ENCODE data around the gene GJA10. TPM values are rescaled to one million over a fixed set of nuclear protein-coding genes. Genes with fewer than 3 reads are reported as not detected.
"Not testable (repeated sequence)": the region's sequence is repeated elsewhere in the genome, so short reads cannot be mapped to it uniquely, and the experiment has no call there.

Gene GJA10
- polyA plus RNA-seq (2013, experiment 1 of 2; ENCODE audit: insufficient read length), result not detected
- not detected for polyA plus RNA-seq (2013, experiment 2 of 2; ENCODE audit: insufficient read length)

DNA sequence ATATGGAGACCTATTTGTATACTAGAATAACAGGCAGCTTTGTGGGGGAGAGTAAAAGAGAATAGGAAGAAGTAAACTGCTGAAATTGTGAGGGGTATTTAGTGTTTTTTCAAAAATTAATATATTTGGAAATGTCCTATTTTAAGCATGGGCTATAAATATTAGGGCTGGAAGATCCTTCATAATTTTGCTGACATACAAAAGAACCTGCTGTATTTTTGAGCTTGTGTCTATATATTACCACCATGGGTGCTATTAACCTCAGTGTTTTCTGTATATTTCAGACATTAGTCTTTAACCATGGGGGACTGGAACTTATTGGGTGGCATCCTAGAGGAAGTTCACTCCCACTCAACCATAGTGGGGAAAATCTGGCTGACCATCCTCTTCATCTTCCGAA lies at the start of gene GJA10:
TSS of gene GJA10 (plus strand) at position 301 of the 400 bp plus-strand sequence. CDS start at position 301, 0 bp downstream.
- DNase-seq, result no peak

DNA sequence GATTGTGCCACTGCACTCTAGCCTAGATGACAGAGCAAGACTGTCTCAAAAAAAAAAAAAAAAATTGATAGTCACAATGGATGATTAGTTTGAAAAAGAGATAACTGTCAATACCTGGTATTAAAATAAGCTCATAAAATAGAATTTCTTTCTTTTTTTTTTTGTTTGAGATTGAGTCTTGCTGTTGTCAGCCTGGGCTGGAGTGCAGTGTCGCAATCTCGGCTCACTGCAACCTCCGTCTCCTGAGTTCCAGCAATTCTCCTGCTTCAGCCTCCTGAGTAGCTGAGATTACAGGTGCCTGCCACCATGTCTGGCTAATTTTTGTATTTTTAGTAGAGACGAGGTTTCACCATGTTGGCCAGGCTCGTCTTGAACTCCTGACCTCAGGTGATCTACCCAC lies 46.8 kb upstream of the GJA10 start:
- not testable (repeated sequence) for DNase-seq

DNA sequence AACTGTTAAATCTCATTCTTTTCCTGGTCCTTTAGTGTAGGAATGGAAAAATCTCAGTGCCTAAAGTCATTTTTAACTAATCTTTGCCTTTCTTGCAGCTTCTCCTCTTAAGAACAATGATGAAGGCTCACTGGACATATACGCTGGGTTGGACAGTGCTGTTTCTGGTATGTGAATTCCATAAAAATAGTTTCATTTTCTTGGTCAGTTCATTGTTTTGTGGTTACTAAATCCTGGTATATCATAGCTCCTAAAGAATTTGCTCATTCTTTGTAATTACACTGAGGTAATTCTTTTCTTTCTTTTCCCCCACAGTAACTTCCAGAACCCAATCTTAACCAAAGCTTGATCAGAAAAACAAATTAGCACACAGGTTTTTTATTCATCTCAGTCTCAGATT lies 41.2 kb upstream of the GJA10 start:
- DNase-seq, result peak; percentile 53

DNA sequence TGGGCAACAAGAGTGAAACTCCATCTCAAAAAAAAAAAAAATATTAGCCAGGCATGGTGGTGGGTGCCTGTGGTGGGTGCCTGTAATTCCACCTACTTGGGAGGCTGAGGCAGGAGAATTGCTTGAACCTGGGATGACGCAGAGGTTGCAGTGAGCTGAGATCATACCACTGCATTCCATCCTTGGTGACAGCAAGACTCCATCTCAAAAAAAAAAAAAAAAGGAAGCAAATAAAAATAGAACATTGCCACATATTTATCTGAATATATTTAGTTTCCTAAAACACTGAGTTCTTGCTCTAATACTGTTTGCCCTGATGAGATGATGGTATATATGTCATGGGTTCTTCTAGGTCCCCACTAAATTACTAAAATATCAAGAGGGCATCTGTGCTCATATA lies 36.2 kb upstream of the GJA10 start:
- no peak for DNase-seq

DNA sequence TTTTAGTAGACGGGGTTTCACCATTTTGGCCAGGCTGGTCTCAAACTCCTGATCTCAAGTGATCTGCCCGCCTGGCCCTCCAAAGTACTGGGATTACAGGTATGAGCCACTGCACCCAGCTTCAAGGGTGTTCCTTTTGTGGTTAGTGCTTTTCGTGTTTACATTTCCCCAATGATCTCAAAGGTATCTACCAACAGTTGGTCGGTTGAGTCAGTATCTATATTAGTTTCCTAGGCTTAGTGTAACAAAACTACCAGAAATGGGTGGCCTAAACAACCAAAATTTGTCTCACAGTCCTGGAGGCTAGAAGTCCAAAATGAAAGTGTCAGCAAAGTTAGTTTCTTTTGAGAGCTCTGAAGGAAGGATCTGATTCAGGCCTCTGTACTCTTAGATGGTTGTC lies 34.5 kb upstream of the GJA10 start:
- no peak for DNase-seq

DNA sequence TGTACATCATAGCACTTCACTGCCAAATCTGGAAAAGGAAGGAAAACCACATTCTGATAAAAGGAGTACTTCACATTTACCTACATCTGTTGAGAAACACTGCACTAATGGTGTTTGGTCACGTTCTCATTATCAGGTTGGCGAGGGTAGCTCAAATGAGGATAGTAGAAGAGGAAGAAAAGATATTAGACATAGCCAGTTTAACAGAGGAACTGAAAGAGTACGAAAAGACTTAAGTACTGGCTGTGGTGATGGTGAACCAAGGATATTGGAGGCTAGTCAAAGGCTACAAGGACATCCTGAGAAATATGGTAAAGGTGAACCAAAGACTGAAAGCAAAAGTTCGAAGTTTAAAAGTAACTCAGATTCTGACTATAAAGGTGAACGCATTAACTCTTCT lies 32.0 kb upstream of the GJA10 start:
- no peak for DNase-seq

DNA sequence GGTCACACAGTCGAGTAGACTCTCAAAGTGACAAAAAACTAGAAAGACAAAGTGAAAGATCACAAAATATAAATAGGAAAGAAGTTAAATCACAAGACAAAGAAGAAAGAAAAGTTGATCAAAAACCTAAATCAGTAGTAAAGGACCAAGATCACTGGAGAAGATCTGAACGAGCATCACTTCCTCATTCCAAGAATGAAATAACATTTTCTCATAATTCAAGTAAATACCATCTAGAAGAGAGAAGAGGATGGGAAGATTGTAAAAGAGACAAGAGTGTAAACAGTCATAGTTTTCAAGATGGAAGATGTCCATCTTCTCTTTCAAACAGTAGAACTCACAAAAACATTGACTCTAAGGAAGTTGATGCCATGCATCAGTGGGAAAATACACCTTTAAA lies 31.6 kb upstream of the GJA10 start:
- no peak for DNase-seq

DNA sequence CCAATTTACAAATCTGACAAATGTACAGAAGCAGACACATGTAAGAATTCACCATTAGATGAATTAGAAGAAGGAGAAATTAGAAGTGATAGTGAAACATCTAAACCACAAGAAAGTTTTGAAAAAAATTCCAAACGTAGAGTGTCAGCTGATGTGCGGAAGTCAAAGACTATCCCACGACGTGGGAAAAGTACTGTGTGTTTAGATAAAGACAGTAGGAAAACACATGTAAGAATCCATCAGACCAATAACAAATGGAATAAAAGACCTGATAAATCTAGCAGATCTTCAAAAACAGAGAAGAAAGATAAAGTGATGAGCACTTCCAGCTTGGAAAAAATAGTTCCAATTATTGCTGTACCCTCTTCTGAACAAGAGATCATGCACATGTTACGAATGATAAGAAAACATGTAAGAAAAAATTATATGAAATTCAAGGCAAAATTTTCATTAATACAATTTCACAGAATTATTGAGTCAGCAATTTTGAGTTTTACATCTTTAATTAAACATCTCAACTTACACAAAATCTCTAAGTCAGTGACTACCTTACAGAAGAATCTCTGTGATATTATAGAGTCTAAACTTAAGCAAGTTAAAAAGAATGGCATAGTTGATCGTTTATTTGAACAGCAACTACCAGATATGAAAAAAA lies 28.1 kb upstream of the GJA10 start:
- no peak for DNase-seq

DNA sequence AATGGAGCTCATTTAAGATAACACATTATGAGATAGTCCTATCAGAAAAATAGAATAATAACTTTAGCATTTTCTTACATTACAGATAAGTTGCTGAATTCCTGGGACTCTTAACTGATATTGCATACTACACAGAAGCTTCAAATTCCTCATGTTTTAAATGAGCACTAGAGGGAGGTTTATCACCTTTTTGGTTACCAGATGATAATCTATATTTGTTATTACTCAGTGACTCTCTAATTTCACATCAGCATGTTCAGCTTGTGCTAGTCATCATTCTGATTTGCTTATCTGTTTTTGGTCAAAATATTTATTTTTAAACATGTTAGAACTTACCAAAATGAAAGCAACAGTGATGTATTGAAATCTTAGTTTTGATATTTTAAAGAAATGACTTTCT lies 20.5 kb upstream of the GJA10 start:
- DNase-seq, result no peak

DNA sequence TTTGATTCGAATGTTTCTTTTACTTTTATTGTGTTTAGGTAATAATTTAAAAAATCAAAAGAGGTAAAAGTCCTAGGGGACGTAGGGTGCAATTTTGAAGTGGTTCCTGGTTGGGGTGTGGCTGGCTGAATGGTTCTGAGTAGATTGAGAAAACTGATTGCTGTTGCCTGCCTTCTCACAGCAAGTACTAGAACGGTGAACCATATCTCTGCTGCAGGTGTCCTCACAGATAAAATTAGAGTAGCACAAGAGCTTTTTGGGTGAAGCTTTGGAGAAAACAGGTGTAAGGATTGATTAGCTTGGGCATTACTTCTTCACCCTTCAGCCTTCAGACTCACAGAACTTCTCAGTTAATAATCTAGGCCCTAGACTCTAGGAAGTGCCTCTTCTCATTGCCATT lies 19.8 kb upstream of the GJA10 start:
- no peak for DNase-seq

DNA sequence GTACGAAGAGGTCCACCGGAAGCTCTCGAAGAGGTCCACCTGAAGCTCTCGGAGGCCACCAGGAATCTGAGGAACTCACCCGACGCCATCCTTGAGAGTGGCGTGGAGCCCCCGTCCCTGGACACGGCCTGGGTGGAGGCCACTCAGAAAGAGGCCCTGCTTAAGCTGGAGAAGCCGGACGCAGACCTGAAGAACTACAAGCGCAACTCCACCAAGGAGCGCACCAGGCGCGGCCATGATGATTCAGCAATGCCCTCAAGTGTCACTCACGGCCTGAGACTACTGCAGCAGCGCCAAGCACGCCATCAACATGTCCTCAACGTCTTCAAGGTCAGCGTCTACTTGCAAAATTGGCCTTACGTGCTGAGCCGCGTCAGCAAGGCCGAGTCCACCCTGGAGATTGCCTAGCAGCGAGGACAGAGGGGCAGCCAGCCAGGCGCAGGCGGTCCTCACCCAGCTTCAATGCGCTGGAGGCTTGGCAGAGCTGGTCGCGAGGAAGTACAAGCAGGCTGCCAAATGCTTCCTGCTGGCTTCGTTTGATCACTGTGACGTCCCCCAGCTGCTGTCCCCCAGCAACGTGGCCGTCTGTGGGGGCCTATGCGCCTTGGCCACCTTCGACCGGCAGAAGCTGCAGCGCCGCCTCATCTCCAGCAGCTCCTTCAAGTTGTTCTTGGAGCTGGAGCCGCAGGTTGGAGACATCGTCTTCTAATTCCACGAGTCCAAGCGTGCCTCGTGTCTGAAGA lies 7.7 kb upstream of the GJA10 start:
- no peak for DNase-seq

DNA sequence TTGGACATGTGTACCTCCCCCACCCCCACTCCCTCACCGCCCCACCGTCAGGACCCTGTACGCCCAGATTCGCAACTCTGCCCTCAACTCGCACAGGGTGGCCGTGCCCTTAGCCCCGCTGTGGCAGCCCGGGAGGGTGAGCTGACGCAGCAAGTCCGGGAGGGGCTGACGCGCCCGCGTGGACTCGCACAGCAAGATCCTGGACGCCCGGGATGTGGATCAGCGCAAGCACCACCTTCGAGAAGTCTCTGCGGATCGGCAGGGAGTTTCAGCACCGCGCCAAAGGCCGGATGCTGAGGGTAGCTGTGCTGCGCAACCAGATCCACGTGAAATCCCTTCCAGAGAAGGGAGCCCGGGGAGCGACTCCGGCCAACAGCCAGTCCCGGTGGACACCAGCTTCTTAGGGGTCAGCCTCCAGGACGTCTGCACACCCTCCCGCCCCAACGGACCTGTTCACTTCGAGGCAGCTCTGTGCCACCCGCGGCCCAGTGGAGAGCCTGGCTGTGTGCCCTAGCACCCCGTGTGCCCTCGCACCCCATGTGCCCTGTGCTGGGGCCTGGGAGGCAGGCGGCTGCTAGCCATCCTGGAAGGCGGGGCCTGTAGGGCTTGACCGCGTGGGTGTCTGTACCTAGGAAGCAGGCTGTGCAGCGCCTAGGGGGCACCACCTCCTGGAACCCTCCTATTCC lies 6.7 kb upstream of the GJA10 start:
- no peak for DNase-seq

DNA sequence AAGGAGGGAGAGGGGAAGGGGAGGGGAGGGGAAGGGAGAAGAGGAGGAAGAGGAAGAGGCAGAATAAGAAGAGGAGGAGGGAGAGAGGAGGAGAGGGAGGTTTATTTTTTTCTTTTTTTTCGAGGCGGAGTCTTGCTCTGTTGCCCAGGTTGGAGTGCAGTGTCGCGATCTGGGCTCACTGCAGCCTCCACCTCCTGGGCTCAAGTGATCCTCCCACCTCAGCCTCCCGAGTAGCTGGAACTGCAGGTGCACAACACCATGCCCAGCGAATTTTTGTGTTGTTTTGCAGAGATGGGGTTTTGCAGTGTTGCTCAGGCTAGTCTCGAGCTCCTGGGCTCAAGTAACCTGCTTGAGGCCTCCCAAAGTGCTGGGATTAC lies 6.1 kb upstream of the GJA10 start:
- DNase-seq, result no peak

DNA sequence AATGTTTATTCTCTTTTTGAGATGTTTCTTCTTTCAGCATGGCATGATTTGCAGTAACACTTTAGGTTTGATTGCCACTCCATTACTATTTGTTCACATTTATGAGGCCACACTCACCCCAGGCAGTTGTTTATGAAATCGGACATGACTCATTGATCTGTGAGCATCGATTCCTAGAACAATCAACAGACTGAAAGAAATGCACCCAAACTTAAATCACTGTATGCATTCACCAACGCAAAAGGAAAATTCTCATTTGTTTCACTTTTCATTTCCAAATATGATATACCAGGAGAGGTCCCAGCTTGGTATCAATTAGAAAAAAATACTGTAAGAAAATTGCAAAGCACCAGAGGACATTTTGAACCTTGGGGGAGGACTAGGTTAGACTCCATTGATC lies 5.4 kb upstream of the GJA10 start:
- no peak for DNase-seq

DNA sequence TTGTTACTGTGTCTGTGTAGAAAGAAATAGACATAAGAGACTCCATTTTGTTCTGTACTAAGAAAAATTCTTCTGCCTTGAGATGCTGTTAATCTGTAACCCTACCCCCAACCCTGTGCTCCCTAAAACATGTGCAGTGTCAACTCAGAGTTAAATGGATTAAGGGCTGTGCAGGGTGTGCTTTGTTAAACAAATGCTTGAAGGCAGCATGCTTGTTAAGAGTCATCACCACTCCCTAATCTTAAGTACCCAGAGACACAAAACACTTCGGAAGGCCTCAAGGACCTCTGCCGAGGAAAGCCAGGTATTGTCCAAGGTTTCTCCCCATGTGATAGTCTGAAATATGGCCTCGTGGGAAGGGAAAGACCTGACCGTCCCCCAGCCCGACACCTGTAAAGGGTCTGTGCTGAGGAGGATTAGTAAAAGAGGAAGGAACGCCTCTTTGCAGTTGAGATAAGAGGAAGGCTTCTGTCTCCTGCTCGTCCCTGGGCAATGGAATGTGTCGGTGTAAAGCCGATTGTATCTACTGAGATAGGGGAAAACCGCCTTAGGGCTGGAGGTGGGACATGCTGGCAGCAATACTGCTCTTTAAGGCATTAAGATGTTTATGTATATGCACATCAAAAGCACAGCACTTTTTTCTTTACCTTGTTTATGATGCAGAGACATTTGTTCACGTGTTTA lies 3.3 kb upstream of the GJA10 start:
- not testable (repeated sequence) for DNase-seq

DNA sequence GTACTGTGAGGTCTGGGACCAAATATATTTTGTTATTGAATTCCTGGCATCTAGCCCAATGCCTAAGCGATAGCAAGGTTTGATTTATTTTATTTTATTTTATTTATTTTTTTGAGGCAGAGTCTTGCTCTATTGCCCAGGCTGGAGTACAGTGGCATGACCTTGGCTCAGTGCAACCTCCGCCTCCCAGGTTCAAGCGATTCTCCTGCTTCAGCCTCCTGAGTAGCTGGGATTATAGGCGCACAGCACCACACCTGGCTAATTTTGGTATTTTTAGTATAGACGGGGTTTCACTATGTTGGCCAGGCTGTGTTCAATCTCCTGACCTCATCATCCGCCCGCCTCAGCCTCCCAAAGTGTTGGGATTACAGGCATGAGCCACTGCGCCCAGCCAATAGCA lies 1.7 kb upstream of the GJA10 start:
- not testable (repeated sequence) for DNase-seq

DNA sequence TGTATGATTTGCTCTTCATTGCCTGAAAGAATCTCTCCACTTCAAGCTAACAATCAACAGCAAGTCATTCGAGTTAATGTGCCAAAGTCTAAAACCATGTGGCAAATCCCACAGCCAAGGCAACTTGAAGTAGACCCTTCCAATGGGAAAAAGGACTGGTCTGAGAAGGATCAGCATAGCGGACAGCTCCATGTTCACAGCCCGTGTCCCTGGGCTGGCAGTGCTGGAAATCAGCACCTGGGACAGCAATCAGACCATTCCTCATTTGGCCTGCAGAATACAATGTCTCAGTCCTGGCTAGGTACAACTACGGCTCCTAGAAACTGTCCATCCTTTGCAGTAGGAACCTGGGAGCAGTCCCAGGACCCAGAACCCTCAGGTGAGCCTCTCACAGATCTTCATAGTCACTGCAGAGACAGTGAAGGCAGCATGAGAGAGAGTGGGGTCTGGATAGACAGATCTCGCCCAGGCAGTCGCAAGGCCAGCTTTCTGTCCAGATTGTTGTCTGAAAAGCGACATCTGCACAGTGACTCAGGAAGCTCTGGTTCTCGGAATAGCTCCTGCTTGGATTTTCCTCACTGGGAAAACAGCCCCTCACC lies 1.1 kb downstream of the GJA10 start:
- peak; percentile 62 for DNase-seq

DNA sequence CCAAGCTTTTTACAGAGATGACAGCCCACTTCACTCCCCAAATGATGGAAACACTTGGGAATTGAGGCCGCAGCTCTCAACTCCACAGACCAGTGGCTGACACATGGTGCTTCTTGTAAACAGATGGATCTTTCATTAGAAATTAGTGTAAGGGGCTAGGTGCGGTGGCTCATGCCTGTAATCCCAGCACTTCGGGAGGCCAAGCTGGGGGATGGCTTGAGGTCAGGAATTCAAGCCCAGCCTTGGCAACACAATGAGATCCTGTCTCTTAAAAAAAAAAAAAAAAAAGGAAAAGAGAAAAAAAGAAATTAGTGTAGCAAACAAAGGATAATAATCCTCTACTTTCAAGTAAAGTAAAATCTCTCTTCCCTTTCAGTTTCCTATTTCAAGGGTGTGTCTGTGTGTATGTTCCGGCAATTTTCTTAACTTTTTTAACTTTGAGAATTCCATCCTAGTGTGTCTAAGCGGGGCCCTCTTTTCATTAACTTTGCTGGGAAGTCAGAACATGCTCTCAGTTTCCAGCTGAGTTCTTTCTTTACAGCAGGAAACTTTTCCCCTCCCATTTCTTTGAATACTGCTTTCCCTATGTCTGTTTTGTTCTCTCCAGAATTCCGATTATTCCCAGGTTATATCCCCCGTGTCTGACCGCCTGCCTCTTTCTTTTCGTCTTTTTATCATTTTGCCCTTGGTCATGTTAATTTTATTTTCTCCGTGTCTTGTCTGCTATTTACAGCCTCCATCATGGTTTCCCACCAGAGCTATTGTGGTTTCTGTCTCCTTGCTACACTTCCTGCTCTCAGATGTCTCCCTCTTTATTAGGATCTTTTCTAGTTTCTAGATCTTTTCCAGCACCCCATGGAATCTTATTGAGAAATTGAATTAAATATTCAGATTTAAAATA lies 16.0 kb downstream of the GJA10 start:
- not testable (repeated sequence) for DNase-seq

DNA sequence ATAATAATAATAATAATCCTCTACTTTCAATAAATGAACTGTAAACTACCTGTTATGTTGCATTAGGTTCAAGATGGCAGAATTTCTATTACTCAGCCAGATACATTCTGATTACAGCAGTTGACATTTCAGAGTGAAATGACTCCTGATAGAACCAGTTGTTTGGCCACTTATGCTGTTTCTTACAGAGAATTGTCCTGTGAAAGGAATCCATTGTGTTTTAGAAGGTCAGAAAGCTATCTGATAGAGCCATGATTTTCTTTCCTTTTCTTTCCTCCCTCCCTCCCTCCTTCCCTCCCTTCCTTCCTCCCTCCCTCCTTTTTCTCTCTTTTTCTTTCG lies 16.6 kb downstream of the GJA10 start:
- no peak for DNase-seq

DNA sequence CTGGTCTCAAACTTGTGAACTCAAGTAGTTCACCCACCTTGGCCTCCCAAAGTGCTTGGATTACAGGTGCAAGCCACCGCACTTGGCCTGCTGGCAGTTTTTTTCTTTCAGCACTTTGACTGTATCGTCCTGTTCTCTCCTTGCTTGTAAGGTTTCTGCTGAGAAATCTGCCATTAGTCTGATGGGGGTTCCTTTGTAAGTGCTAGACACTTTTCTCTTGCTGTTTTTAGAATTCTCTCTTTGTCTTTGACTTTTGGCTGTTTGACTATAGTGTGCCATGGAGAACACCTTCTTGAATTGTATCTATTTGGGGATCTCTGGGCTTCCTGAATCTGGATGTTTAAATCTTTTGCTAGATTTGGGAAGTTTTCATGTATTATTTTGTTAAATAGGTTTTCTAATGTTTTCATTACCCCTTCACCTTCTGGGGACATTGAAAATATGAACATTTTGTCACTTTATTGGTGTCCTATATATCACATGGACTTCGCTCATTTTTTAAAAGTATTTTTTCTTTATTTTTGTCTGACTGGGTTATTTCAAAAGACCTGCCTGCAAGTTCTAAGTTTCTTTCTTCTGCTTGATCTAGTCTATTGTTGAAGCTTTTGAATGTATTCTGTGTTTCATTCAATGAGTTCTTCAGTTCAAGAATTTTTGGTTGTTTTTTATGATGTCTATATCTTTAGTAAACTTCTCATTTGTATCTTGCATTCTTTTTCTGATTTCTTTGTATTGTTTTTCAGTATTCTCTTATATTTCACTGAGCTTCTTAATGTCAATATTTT lies 22.1 kb downstream of the GJA10 start:
- no peak for DNase-seq

DNA sequence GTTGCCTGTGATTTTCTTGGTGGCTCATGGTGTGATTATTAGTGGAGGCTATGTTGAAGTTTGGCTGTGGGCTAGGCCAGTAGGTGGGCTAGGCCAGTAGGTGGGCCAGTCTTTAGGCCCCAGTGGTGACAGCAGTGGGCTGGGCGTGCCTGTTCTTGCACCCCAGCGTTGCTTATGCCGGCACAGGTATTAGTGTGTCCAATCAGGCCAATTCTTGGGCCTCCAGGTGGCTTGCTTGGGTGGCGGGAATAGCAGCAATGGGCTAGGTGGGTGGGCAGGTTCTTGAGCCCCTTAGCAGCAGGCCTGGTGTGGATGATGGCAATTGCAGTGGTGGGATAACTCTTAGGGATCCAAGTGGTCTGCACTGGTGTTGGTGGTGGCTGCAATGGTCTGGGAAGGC lies 22.9 kb downstream of the GJA10 start:
- no peak for DNase-seq
